Thymus (tissue), 11 donors: ENCODE results near the gene EXD2. TPM values are rescaled to one million over a fixed set of nuclear protein-coding genes. Genes with fewer than 3 reads are reported as not detected.
"Not testable (repeated sequence)": the region's sequence is repeated elsewhere in the genome, so short reads cannot be mapped to it uniquely, and the experiment has no call there.

Source experiments
- DNase-seq, 9 donors: peaks; one replicate each; pipeline ENCODE4 v3.0.0-alpha.2; 2013; ENCODE audit warnings: low spot score in 9 of 9, low read depth in 6 of 9, missing footprints in 1 of 9
- H3K27ac ChIP-seq, 2 donors: one replicate each; pipeline ENCODE4 v1.5.1; 2013; ENCODE audit warnings: control low read depth in 1 of 2, low read depth in 1 of 2, low read length in 1 of 2, mild to moderate bottlenecking in 1 of 2, moderate library complexity in 1 of 2
- H3K27me3 ChIP-seq, 2 donors: one replicate each; pipeline ENCODE4 v1.5.1; 2013; ENCODE audit warnings: low read length in 1 of 2; ENCODE audit not compliant: control insufficient read depth in 2 of 2, insufficient read depth in 1 of 2
- H3K36me3 ChIP-seq, 2 donors: one replicate each; pipeline ENCODE4 v1.5.1; 2013; ENCODE audit warnings: low read length in 1 of 2, mild to moderate bottlenecking in 1 of 2, moderate library complexity in 1 of 2; ENCODE audit not compliant: control insufficient read depth in 2 of 2, insufficient read depth in 2 of 2
- H3K4me1 ChIP-seq, 2 donors: one replicate each; pipeline ENCODE4 v1.5.1; 2013; ENCODE audit warnings: low read length in 2 of 2; ENCODE audit not compliant: control insufficient read depth in 2 of 2, insufficient read depth in 2 of 2
- H3K4me3 ChIP-seq, 2 donors: one replicate each; pipeline ENCODE4 v1.5.1; 2013; ENCODE audit warnings: low read length in 2 of 2, control low read depth in 1 of 2, mild to moderate bottlenecking in 1 of 2
- H3K9me3 ChIP-seq, 2 donors: one replicate each; pipeline ENCODE4 v1.5.1; 2013; ENCODE audit warnings: low read length in 1 of 2, mild to moderate bottlenecking in 1 of 2; ENCODE audit not compliant: control insufficient read depth in 2 of 2, insufficient read depth in 1 of 2
- WGBS: extraction: QIAGEN DNeasy Blood & Tissue Kit; methylation state at CpG from one replicate; pipeline ENCODE4 v1.1.7; 2013; 5-methylcytosine and 5-hydroxymethylcytosine counted together
- polyA plus RNA-seq: library from polyadenylated mRNA; stranded (reverse); fragments of 200-250 nt; gene quantifications from one replicate; pipeline ENCODE4 v1.2.3, GENCODE V29; 2013
- total RNA-seq: library from RNA; stranded (reverse); fragments of 120-200 nt; gene quantifications from one replicate; pipeline ENCODE4 v1.2.4, GENCODE V29; 2013
- donor health status: healthy.

Gene EXD2
- total and polyA plus RNA-seq, 2 donors: 9.5 to 13.0 TPM

DNA sequence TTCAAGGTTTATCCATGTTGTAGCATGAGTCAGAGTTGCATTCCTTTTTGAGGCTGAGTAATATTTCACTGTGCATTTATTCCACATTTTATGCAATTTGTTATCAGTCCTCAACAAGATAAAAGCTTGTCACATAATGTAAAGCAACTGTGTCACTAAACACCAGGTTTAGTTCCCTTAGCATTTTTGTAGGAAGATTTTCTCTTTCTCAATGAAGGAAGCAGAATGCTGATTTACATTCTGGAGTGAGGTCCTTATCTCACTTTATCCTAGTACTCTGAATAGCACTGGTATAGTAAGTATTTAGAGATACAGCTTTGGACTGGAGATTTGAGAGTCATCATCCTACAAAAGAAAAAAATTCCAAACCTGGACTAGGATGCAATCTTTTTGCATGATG is 9.8 kb upstream of the EXD2 start:
- no peaks in the 10 kb centered on the region for H3K4me1 ChIP-seq
- no peak for DNase-seq
- H3K36me3 ChIP-seq: no peaks in the 10 kb centered on the region
- no peak overlapping the region for H3K27ac ChIP-seq
- no peak overlapping the region for H3K4me3 ChIP-seq
- H3K27me3 ChIP-seq: no peaks in the 10 kb centered on the region
- no peaks in the 10 kb centered on the region for H3K9me3 ChIP-seq

DNA sequence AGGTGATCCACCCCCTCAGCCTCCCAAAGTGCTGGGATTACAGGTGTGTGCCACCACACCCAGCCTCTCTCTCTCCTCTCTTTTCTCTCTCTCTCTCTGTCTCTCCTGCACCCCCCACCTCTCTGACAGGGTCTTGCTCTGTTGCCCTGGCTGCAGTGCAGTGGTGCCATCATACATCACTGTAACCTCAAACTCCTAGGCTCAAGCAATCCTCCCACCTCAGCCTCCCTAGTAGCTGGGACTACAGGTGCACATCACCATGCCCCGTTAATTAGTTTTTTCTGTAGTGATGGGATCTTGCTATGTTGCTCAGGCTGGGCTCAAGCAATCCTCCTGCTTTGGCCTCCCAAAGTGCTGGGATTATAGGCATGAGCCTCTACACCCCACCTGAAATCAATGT is 8.7 kb upstream of the EXD2 start:
- H3K9me3 ChIP-seq, H3K27ac ChIP-seq, DNase-seq, H3K4me3 ChIP-seq, H3K4me1 ChIP-seq, H3K36me3 ChIP-seq, H3K27me3 ChIP-seq: not testable (repeated sequence)
- WGBS: 100% methylated on average over 1 of the region's 1 CpG

GRCh38 chr14:69183735-69184134 is 7.6 kb upstream of the EXD2 start:
- H3K4me1 ChIP-seq: no peaks in the 10 kb centered on the region
- H3K27ac ChIP-seq: no peak overlapping the region
- DNase-seq: no peak
- no peak overlapping the region for H3K4me3 ChIP-seq
- H3K27me3 ChIP-seq: no peaks in the 10 kb centered on the region
- no peaks in the 10 kb centered on the region for H3K9me3 ChIP-seq
- WGBS: 90% methylated on average over 4 of the region's 4 CpGs
- H3K36me3 ChIP-seq: no peaks in the 10 kb centered on the region

- DNase-seq: no peak
- Histone ChIP-seq H3K4me1 (peaks cover 0 to 18% of the 10 kb centered on the region in 2 donors), H3K4me3 (no peak overlapping the region), H3K36me3 (no peaks in the 10 kb centered on the region), H3K27me3 (no peaks in the 10 kb centered on the region), H3K27ac (no peak overlapping the region), H3K9me3 (no peaks in the 10 kb centered on the region)
- 98% methylated on average over 2 of the region's 2 CpGs for WGBS
These were observed 1.1 kb upstream of the EXD2 start for GRCh38 chr14:69190191-69190590.

DNA sequence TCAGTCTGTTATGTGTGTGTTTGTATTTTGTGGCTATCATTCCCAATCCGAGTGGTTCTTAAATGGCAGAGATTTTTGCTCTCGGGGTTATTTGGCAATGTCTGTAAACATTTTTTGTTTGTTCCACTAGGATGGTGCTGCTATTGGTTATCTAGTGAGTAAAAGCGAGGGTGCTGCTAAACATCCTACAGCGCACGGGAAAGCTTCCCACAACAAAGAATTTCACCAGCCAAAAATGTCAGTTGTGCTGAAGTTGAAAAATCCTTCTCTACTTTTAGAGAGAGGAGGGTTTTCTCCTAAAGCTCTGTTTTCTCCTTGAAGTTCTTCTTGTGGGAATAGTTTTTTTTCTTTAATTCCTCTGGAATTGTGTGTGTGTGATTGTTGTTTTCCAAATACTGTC is 2.4 kb downstream of the EXD2 start:
- 40% methylated on average over 5 of the region's 5 CpGs for WGBS
- no peaks in the 10 kb centered on the region for H3K36me3 ChIP-seq
- H3K4me3 ChIP-seq: no peak overlapping the region
- no peaks in the 10 kb centered on the region for H3K27me3 ChIP-seq
- no peaks in the 10 kb centered on the region for H3K9me3 ChIP-seq
- DNase-seq: peak in 7 of 9 donors; percentile 9 to 81 (median 56)
- peak overlapping the region in 1 of 2 donors; percentile 9 for H3K27ac ChIP-seq
- H3K4me1 ChIP-seq: peaks cover 0 to 18% of the 10 kb centered on the region in 2 donors

- Histone ChIP-seq H3K36me3 (no peaks in the 10 kb centered on the region), H3K27me3 (no peaks in the 10 kb centered on the region), H3K27ac (no peak overlapping the region), H3K9me3 (no peaks in the 10 kb centered on the region), H3K4me1 (no peaks in the 10 kb centered on the region), H3K4me3 (no peak overlapping the region)
- WGBS: 97% methylated on average over 10 of the region's 10 CpGs
- no peak for DNase-seq
These were observed 8.5 kb downstream of the EXD2 start for GRCh38 chr14:69199786-69200185.

- no peaks in the 10 kb centered on the region for H3K9me3 ChIP-seq
- no peaks in the 10 kb centered on the region for H3K36me3 ChIP-seq
- no peak for DNase-seq
- no peak overlapping the region for H3K27ac ChIP-seq
- H3K27me3 ChIP-seq: no peaks in the 10 kb centered on the region
- H3K4me3 ChIP-seq: no peak overlapping the region
- H3K4me1 ChIP-seq: no peaks in the 10 kb centered on the region
These were observed 13.5 kb downstream of the EXD2 start for GRCh38 chr14:69204753-69205152.

DNA sequence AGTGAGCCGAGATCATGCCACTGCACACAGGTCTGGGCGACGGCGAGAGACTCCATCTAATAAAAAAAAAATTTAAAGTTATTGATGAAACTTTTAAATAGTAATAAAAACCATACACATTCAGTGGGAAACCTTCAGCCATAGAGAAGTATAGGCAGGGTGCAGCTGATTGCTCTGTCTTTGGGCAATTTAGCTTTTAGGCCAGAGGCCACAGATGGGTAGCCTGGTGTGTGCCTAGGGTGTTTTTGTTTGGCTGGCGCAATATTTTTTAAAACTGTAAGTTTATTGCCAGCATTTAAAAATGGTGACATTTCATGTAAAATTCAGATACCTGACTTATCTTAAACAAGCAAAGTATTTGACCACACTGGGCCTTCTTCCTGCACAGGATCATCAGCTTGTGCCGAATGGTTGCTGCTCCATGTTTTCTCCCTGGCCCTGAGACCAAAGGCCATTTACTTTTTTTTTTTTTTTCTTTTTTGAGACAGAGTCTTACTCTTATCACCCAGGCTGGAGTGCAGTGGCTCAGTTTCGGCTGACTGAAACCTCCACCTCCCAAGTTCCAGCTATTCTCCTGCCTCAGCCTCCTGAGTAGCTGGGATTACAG is 16.2 kb downstream of the EXD2 start:
- Histone ChIP-seq H3K27me3 (no peaks in the 10 kb centered on the region), H3K27ac (no peak overlapping the region), H3K36me3 (peaks cover 2 to 3% of the 10 kb centered on the region in 2 donors), H3K4me1 (no peaks in the 10 kb centered on the region), H3K4me3 (no peak overlapping the region), H3K9me3 (no peaks in the 10 kb centered on the region)
- WGBS: 90% methylated on average over 7 of the region's 7 CpGs
- no peak for DNase-seq

DNA sequence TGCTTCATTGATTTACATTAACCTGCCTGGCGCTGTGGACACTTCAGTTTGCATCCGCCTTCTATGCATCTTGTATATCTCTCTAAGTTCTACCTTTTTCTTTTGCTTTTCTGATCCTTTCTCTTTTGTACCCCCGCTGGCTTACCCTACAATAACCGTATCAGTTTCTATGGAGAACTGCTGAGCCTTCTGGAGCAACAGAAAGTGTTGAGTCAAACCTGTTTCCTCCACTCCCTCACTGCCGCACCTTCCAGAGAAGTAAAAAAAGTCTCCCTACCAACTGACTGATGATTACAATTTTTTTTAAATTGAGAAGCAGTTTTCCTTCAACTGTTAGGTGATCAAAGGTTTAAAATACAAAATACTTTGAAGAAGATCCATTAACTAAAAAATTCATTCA is 17.4 kb downstream of the EXD2 start:
- 97% methylated on average over 5 of the region's 5 CpGs for WGBS
- H3K4me3 ChIP-seq: no peak overlapping the region
- H3K9me3 ChIP-seq: no peaks in the 10 kb centered on the region
- peaks cover 2 to 3% of the 10 kb centered on the region in 2 donors for H3K36me3 ChIP-seq
- H3K27ac ChIP-seq: no peak overlapping the region
- H3K27me3 ChIP-seq: no peaks in the 10 kb centered on the region
- no peaks in the 10 kb centered on the region for H3K4me1 ChIP-seq
- DNase-seq: no peak

DNA sequence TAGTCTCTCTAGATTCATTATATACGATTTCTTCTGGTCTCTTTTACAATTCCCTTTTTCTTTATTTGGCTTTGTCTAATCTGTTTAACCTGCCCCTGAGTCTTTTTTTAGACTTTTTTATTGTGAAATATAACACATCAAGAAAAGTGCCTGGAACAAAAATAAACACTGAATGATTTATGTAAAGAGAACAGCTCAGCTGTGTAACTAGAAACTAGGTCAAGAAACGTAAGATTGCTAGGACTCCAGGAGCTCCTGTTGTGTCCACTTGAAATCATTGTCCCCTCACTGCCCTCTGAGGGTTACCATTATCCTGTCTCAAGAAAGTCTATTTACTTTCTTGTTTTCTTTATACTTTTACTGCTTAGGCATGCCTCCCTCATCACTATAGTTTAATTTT is 23.1 kb downstream of the EXD2 start:
- H3K4me1 ChIP-seq: no peaks in the 10 kb centered on the region
- H3K4me3 ChIP-seq: no peak overlapping the region
- H3K27ac ChIP-seq: no peak overlapping the region
- no peaks in the 10 kb centered on the region for H3K27me3 ChIP-seq
- H3K36me3 ChIP-seq: peaks cover 2 to 3% of the 10 kb centered on the region in 2 donors
- no peak for DNase-seq
- H3K9me3 ChIP-seq: no peaks in the 10 kb centered on the region
- WGBS: 88% methylated on average over 2 of the region's 2 CpGs
